WTC11 (cell line): ENCODE data around the gene ANO1. TPM values are rescaled to one million over a fixed set of nuclear protein-coding genes. Genes with fewer than 3 reads are reported as not detected.

ENCODE experiments used
- ATAC-seq: fragments of 200-7000 bp; cut with Tn5 transposase; 2 replicates; pipeline ENCODE4 v1.10.0; 2021; ENCODE audit warnings: mild to moderate bottlenecking, moderate library complexity
- CTCF ChIA-PET: fragments of 300-600 bp; sonication (Branson Sonifier 250); formaldehyde crosslinking; loops from one replicate; lab custom pipeline; 2021; ENCODE audit warnings: antibody characterized with exemption; lab: Charles Lee
- POLR2A ChIA-PET: fragments of 350-600 bp; sonication (Branson Sonifier 250); formaldehyde crosslinking; loops from one replicate; lab custom pipeline; 2021; ENCODE audit warnings: antibody characterized with exemption; lab: Charles Lee
- DNase-seq: peaks from one replicate; pipeline ENCODE4 v3.0.0; 2021; ENCODE audit warnings: low spot score
- H3K27ac Mint-ChIP-seq: 2 replicates; pipeline ENCODE4 v1.8.0; 2021; ENCODE audit warnings: mixed read lengths
- H3K27me3 Mint-ChIP-seq: 2 replicates; pipeline ENCODE4 v1.8.0; 2021; ENCODE audit warnings: low read depth, mild to moderate bottlenecking, moderate library complexity, mixed read lengths
- H3K36me3 Mint-ChIP-seq: 2 replicates; pipeline ENCODE4 v1.8.0; 2021; ENCODE audit warnings: mixed read lengths
- H3K4me1 Mint-ChIP-seq: 2 replicates; pipeline ENCODE4 v1.8.0; 2022; ENCODE audit warnings: mixed read lengths
- H3K4me3 Mint-ChIP-seq: 2 replicates; pipeline ENCODE4 v1.8.0; 2021; ENCODE audit warnings: mild to moderate bottlenecking, moderate library complexity, mixed read lengths
- H3K9me3 Mint-ChIP-seq: 2 replicates; pipeline ENCODE4 v1.8.0; 2021; ENCODE audit warnings: mixed read lengths
- ARID4B ChIP-seq: sonication (generic); formaldehyde crosslinking; IDR thresholded peaks from 2 replicates; pipeline ENCODE4 v1.8.0; 2023; ENCODE audit warnings: missing genetic modification reagents, mild to moderate bottlenecking, borderline replicate concordance
- CBFB ChIP-seq: sonication (generic); formaldehyde crosslinking; IDR thresholded peaks from 2 replicates; pipeline ENCODE4 v1.8.1; 2022; ENCODE audit warnings: mild to moderate bottlenecking, low read depth, missing genetic modification reagents
- ELF4 ChIP-seq: sonication (generic); formaldehyde crosslinking; IDR thresholded peaks from 2 replicates; pipeline ENCODE4 v1.8.1; 2022; ENCODE audit warnings: low read depth, mild to moderate bottlenecking, moderate library complexity, missing genetic modification reagents
- ERG ChIP-seq: fragments of 250-450 bp; sonication (Bioruptor Pico); IDR thresholded peaks from 2 replicates; pipeline ENCODE4 v1.8.0; 2021; ENCODE audit warnings: mild to moderate bottlenecking
- MXD4 ChIP-seq: fragments of 250-450 bp; sonication (Bioruptor Pico); IDR thresholded peaks from 2 replicates; pipeline ENCODE4 v1.8.0; 2021; ENCODE audit warnings: mild to moderate bottlenecking, moderate library complexity, borderline replicate concordance
- NFATC4 ChIP-seq: fragments of 250-450 bp; sonication (Bioruptor Pico); IDR thresholded peaks from 2 replicates; pipeline ENCODE4 v1.9.0; 2021; ENCODE audit warnings: mild to moderate bottlenecking
- NR1H2 ChIP-seq: sonication (generic); formaldehyde crosslinking; IDR thresholded peaks from 2 replicates; pipeline ENCODE4 v1.9.0; 2021; ENCODE audit warnings: mild to moderate bottlenecking, moderate library complexity, missing genetic modification reagents
- NR2C2 ChIP-seq: sonication (generic); formaldehyde crosslinking; IDR thresholded peaks from 2 replicates; pipeline ENCODE4 v1.8.0; 2022; ENCODE audit warnings: mild to moderate bottlenecking, missing genetic modification reagents
- PRRX2 ChIP-seq: fragments of 250-450 bp; sonication (Bioruptor Pico); IDR thresholded peaks from 2 replicates; pipeline ENCODE4 v1.8.0; 2021; ENCODE audit warnings: mild to moderate bottlenecking
- RELA ChIP-seq: sonication (generic); formaldehyde crosslinking; IDR thresholded peaks from 2 replicates; pipeline ENCODE4 v1.8.1; 2022; ENCODE audit warnings: missing genetic modification reagents, mild to moderate bottlenecking, borderline replicate concordance
- STAT6 ChIP-seq: sonication (generic); formaldehyde crosslinking; conservative IDR thresholded peaks from 2 replicates; pipeline ENCODE4 v1.8.1; 2023; ENCODE audit warnings: mild to moderate bottlenecking, low read depth, missing genetic modification reagents, moderate library complexity
- ZNF138 ChIP-seq: sonication (generic); formaldehyde crosslinking; conservative IDR thresholded peaks from 2 replicates; pipeline ENCODE4 v1.8.1; 2022; ENCODE audit warnings: mild to moderate bottlenecking, moderate library complexity, missing genetic modification reagents
- ZNF232 ChIP-seq: sonication (generic); formaldehyde crosslinking; IDR thresholded peaks from 2 replicates; pipeline ENCODE4 v1.8.0; 2022; ENCODE audit warnings: mild to moderate bottlenecking, missing genetic modification reagents
- ZNF423 ChIP-seq: fragments of 250-450 bp; sonication (Bioruptor Pico); IDR thresholded peaks from 2 replicates; pipeline ENCODE4 v2.1.2; 2022; ENCODE audit warnings: mild to moderate bottlenecking, moderate library complexity
- total RNA-seq: library from RNA; stranded (reverse); gene quantifications from 3 replicates; pipeline ENCODE4 v1.2.3, GENCODE V29; 2021
- TF ChIP-seq, protein P1 (sequence below): sonication (generic); formaldehyde crosslinking; IDR thresholded peaks from 2 replicates; pipeline ENCODE4 v1.8.0; 2022; ENCODE audit warnings: mild to moderate bottlenecking, missing genetic modification reagents
- TF ChIP-seq, protein P2 (sequence below): sonication (generic); formaldehyde crosslinking; IDR thresholded peaks from 2 replicates; pipeline ENCODE4 v1.8.1; 2023; ENCODE audit warnings: mild to moderate bottlenecking, moderate library complexity, missing genetic modification reagents
- TF ChIP-seq, protein P3 (sequence below): sonication (generic); formaldehyde crosslinking; IDR thresholded peaks from 2 replicates; pipeline ENCODE4 v1.8.0; 2022; ENCODE audit warnings: missing genetic modification reagents
- TF ChIP-seq, protein P4 (sequence below): fragments of 250-450 bp; sonication (Bioruptor Pico); IDR thresholded peaks from 2 replicates; pipeline ENCODE4 v1.9.0; 2021; ENCODE audit warnings: moderate library complexity, mild to moderate bottlenecking, inconsistent platforms, borderline replicate concordance

The ANO1 gene
- total RNA-seq, 1 experiment from 2014 or later: 4.1 TPM

- ChIA-PET POLR2A (no interaction called here), CTCF (interaction anchor here (1.8 kb wide), 1 partner anchor 172 kb away, joined by 6 read pairs; no protein-coding TSS in a partner anchor)
- Mint-ChIP-seq H3K36me3 (no peaks in the 10 kb centered on the region), H3K9me3 (peaks cover 4% of the 10 kb centered on the region; the same call in 1 of the 2 replicates), H3K4me3 (no peak overlapping the region), H3K4me1 (peaks cover 8% of the 10 kb centered on the region; the same call in 1 of the 2 replicates), H3K27ac (no peak overlapping the region), H3K27me3 (no peaks in the 10 kb centered on the region)
- no peak for TF ChIP-seq CBFB (CRISPR knock-in tag)
- no peak for TF ChIP-seq MXD4
- TF ChIP-seq PRRX2 (CRISPR knock-in tag): no peak
- TF ChIP-seq ZNF423 (CRISPR knock-in tag): no peak
- TF ChIP-seq, protein P1, sequence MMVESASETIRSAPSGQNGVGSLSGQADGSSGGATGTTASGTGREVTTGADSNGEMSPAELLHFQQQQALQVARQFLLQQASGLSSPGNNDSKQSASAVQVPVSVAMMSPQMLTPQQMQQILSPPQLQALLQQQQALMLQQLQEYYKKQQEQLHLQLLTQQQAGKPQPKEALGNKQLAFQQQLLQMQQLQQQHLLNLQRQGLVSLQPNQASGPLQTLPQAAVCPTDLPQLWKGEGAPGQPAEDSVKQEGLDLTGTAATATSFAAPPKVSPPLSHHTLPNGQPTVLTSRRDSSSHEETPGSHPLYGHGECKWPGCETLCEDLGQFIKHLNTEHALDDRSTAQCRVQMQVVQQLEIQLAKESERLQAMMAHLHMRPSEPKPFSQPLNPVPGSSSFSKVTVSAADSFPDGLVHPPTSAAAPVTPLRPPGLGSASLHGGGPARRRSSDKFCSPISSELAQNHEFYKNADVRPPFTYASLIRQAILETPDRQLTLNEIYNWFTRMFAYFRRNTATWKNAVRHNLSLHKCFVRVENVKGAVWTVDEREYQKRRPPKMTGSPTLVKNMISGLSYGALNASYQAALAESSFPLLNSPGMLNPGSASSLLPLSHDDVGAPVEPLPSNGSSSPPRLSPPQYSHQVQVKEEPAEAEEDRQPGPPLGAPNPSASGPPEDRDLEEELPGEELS (CRISPR knock-in tag): no peak
- ATAC-seq (no peak), DNase-seq (no peak)
Observed at GRCh38 chr11:70090961-70091381, 12.9 kb downstream of the ANO1 start.

DNA sequence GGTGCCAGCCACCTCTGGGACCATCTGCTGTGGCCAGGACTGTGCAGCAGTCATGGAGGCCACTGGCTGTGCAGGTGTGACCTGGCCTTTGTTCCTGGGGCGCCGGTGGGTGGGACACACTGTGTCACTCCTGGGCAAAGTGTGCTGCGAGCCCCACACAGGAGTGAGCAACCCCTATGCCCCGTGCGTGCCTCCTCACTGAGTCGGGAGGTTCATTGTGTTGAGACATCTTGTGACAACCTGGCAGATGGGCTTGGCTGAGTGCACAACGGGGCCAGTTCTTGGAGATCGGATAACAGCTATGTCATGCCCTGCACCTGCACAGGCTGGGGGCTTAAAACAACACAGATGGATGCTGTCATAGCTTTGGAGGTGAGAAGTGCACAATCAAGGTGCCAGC, 13.5 kb downstream of the ANO1 start:
- ATAC-seq: no peak
- no peak overlapping the region for H3K4me3 Mint-ChIP-seq

More for the DNA sequence above, 13.5 kb downstream of the ANO1 start:
- no peaks in the 10 kb centered on the region for H3K27me3 Mint-ChIP-seq
- TF ChIP-seq STAT6 (CRISPR knock-in tag) (no peak), ZNF232 (CRISPR knock-in tag) (no peak), CBFB (CRISPR knock-in tag) (no peak), NR1H2 (CRISPR knock-in tag) (no peak), ERG (CRISPR knock-in tag) (no peak), ELF4 (no peak), NFATC4 (CRISPR knock-in tag) (no peak), ZNF138 (CRISPR knock-in tag) (no peak), RELA (no peak), NR2C2 (CRISPR knock-in tag) (no peak), ARID4B (CRISPR knock-in tag) (no peak)
- TF ChIP-seq, protein P2, sequence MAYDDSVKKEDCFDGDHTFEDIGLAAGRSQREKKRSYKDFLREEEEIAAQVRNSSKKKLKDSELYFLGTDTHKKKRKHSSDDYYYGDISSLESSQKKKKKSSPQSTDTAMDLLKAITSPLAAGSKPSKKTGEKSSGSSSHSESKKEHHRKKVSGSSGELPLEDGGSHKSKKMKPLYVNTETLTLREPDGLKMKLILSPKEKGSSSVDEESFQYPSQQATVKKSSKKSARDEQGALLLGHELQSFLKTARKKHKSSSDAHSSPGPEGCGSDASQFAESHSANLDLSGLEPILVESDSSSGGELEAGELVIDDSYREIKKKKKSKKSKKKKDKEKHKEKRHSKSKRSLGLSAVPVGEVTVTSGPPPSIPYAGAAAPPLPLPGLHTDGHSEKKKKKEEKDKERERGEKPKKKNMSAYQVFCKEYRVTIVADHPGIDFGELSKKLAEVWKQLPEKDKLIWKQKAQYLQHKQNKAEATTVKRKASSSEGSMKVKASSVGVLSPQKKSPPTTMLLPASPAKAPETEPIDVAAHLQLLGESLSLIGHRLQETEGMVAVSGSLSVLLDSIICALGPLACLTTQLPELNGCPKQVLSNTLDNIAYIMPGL (CRISPR knock-in tag): no peak
- TF ChIP-seq, protein P3, sequence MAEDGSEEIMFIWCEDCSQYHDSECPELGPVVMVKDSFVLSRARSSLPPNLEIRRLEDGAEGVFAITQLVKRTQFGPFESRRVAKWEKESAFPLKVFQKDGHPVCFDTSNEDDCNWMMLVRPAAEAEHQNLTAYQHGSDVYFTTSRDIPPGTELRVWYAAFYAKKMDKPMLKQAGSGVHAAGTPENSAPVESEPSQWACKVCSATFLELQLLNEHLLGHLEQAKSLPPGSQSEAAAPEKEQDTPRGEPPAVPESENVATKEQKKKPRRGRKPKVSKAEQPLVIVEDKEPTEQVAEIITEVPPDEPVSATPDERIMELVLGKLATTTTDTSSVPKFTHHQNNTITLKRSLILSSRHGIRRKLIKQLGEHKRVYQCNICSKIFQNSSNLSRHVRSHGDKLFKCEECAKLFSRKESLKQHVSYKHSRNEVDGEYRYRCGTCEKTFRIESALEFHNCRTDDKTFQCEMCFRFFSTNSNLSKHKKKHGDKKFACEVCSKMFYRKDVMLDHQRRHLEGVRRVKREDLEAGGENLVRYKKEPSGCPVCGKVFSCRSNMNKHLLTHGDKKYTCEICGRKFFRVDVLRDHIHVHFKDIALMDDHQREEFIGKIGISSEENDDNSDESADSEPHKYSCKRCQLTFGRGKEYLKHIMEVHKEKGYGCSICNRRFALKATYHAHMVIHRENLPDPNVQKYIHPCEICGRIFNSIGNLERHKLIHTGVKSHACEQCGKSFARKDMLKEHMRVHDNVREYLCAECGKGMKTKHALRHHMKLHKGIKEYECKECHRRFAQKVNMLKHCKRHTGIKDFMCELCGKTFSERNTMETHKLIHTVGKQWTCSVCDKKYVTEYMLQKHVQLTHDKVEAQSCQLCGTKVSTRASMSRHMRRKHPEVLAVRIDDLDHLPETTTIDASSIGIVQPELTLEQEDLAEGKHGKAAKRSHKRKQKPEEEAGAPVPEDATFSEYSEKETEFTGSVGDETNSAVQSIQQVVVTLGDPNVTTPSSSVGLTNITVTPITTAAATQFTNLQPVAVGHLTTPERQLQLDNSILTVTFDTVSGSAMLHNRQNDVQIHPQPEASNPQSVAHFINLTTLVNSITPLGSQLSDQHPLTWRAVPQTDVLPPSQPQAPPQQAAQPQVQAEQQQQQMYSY (CRISPR knock-in tag): no peak
- TF ChIP-seq, protein P4, sequence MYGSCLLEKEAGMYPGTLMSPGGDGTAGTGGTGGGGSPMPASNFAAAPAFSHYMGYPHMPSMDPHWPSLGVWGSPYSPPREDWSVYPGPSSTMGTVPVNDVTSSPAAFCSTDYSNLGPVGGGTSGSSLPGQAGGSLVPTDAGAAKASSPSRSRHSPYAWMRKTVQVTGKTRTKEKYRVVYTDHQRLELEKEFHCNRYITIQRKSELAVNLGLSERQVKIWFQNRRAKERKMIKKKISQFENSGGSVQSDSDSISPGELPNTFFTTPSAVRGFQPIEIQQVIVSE: no peak
- H3K9me3 Mint-ChIP-seq: peaks cover 4% of the 10 kb centered on the region; the same call in 1 of the 2 replicates
- H3K36me3 Mint-ChIP-seq: no peaks in the 10 kb centered on the region
- peaks cover 8% of the 10 kb centered on the region; the same call in 1 of the 2 replicates for H3K4me1 Mint-ChIP-seq
- no peak overlapping the region for H3K27ac Mint-ChIP-seq
- ChIA-PET CTCF (interaction anchor here (1.8 kb wide), 1 partner anchor 173 kb away, joined by 6 read pairs; no protein-coding TSS in a partner anchor), POLR2A (interaction anchor here (0.6 kb wide), 1 partner anchor 46 kb away, joined by 4 read pairs; no protein-coding TSS in a partner anchor)
- no peak for DNase-seq
